C4-2B (cell line): ENCODE data around the gene EEF1G.

Source experiments
- H3K27ac ChIP-seq: fragments of 450-650 bp; 2 replicates; pipeline ENCODE4 v1.5.1; 2017
- CTCF ChIP-seq: fragments of 450-650 bp; conservative IDR thresholded peaks from 2 replicates; pipeline ENCODE4 v1.5.1; 2017; ENCODE audit warnings: mild to moderate bottlenecking
- ZFX ChIP-seq: fragments of 450-650 bp; IDR thresholded peaks from 2 replicates; pipeline ENCODE4 v1.6.1; 2017

EEF1G gene

GRCh38 chr11:62601372-62602140 lies 27.9 kb upstream of the EEF1G start, which contains the start of gene MTA2:
Gene MTA2, minus strand, starts transcription at chr11:62601865. Its CDS starts 415 bp downstream, at chr11:62601450.
- TF ChIP-seq CTCF (no peak), ZFX (peak; percentile 63; the same call in 1 of the 2 replicates)
- H3K27ac ChIP-seq: peak within 1 kb of the TSS; percentile 100

GRCh38 chr11:62601122-62601371 lies 27.4 kb upstream of the EEF1G start:
- TF ChIP-seq CTCF (no peak), ZFX (no peak)
- H3K27ac ChIP-seq: peak overlapping the region; percentile 100

DNA sequence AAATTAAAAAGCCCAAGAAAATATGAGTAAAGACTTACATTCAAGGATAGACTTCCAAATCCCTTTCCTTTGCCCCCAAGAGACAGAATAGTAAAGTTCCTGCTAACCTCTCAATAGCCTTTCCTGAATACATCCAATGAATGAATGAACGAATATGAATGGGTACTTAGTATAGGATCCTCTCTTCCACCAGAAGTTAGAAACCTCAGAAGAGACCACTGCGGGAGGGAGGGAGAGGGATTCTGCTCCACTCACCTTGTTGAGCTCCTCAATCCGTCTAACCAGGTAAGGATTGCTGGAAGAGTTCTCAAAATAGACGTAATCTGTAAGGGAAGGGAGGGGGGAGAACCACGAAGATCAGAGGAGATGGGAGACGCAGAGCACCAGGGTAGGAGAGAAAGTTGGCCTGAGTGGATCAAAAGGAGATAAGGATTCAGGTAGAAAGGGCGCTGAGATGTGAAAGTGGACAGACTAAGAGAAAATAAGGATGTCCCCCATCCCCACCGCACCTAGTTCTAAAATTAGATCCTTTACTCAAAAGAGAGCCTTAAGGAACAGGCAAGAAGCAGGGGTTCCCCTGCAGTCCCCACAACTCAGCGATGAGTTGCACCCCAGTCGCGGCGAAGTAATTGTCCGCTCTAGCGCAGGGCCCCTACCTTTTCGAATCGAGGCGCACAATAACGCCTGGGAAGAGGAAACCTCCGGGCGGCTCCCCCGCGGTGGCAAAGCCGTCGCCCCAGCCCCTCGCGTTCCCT lies 26.9 kb upstream of the EEF1G start:
- TF ChIP-seq ZFX (no peak), CTCF (no peak)
- peak overlapping the region; percentile 100 for H3K27ac ChIP-seq

- TF ChIP-seq CTCF: no peak
- TF ChIP-seq ZFX: no peak
- peak overlapping the region; percentile 100 for H3K27ac ChIP-seq
Observed at GRCh38 chr11:62599901-62600300, 26.2 kb upstream of the EEF1G start.

DNA sequence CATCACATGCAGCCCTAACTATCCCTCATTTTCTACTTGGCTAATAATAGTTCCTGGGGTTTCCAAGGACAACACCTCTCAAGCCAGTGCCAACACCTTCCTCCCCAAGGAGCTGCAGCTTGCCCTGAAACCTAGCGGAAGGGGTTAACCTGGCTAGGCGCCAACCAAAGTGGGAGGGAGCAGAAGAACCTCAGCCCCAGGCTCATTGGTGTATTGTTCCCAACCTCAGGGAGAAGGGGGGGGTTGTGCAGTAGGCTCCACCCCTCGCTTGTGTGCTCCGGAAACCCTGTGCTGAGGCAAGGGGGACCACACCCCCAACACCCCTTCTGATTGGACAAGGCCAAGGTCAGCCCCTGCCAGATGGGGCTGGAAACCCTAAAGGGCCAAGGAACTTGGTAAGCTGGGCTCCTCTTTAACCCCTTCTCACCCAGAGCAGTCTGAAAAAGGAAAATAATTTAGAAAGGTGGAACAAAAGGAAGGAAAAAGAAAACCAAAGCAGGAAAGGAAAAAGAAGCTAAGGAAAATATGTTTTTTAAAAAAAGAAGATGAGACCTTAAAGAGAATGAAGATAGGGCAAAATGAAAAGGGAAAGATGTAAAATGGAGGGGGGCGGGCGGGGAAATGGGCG lies 25.5 kb upstream of the EEF1G start:
- TF ChIP-seq ZFX: no peak
- TF ChIP-seq CTCF: no peak
- H3K27ac ChIP-seq: peak overlapping the region; percentile 100

GRCh38 chr11:62595124-62595523 lies 21.4 kb upstream of the EEF1G start:
- H3K27ac ChIP-seq: no peak overlapping the region
- no peak for TF ChIP-seq ZFX
- TF ChIP-seq CTCF: no peak

DNA sequence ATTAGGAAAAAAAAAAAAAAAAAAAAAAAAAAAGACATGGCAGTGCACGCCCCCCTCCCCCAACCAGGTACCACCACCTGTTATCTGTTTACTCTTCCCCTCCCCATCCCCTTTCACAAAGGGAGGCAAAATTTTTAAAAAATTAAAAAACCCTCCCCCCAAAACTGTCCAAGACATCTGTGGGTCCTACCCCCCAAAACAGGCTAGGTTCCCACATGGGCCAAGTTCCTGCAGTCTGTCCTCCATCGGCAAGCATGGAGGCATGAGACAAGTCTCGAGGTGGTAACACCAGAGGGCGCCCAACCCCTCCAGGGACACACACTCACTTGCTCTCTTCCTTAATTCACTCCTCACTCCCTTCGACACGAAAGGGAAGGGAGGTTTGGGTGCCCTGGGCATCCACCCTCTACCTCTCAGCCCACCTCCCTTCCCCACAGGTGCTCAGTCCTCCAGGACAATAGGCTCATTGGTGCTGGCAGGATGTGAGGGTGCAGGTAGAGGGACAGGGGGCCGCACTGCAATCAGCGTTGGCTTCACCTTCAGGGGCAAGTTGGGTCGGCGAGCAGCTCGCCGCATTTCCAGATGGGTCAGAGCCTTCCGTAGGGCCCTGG lies 19.8 kb upstream of the EEF1G start:
- TF ChIP-seq CTCF: peak; percentile 78
- no peak for TF ChIP-seq ZFX
- peak overlapping the region; percentile 78; the same call in 1 of the 2 replicates for H3K27ac ChIP-seq
